ENCODE data around the gene CFHR1.
A peak's percentile ranks its signal among the peaks of the same experiment; 100 is the strongest.
"Not testable (repeated sequence)": the region's sequence is repeated elsewhere in the genome, so short reads cannot be mapped to it uniquely, and the experiment has no call there.

Gene CFHR1

GRCh38 chr1:196819531-196819930, at the start of gene CFHR1:
Gene CFHR1, plus strand, starts transcription at chr1:196819731. Its CDS starts 114 bp downstream, at chr1:196819845.
- DNase-seq = not testable (repeated sequence)

DNA sequence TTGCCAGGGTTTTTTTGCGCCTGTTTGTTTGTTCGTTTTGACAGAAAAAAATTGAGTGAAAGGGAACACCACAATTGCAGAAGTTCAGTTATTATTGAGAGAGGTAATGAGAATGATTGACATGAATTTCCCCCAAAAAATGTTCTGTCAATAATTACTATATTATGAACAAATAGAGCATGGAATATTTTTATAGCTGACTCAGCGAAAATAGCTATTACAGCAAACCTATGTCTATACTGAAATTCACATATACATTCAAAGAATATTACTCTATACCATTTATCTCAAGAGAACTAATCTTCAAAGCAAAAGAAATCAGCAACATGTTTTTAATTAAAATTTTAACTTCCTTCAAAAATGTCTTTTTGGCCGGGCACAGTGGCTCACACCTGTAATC, 49.7 kb upstream of the CFHR1 start:
- not testable (repeated sequence) for DNase-seq

DNA sequence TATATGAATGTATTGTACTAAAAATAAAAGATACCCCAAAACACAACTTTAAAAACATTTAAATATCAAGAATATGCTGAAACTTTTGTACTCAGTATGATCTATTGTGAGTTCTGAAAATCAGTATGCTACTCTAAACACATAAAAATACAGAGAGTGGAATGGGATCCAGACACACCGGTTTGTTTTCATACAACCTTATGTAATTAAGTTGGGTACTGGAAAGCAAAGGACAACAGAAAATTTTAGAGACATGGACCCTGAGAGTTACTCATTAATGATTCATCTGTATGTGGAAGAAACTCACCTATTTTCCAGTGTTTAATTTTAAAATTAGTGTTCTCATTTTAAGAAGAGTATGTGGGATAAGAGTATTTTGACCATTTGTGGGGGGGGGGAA, 45.8 kb upstream of the CFHR1 start:
- DNase-seq = no peak

- DNase-seq = no peak
These were observed 45.4 kb upstream of the CFHR1 start for GRCh38 chr1:196774175-196774574.

DNA sequence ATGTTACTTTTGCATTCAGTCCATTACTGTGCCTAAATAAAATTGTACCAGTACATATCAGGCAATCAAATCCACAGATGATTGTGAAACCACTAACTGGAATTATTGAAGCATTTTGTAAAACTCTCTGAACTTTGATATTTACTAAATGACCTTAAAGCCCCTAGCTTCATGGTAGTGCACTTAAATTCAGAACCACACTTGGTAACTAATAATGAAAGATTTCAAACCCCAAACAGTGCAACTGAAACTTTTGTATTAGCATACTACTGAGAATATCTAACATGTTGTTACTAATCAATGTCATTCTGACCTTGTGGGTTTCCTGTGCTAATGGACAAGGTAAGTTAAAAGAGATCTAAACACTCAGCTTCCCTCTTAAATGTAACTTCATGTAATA, 44.9 kb upstream of the CFHR1 start, which contains the start of gene CFHR3:
CFHR3 (plus strand) TSS at position 238 of the 400 bp plus-strand sequence; CDS start at position 285, 47 bp downstream.
- peak; percentile 0 for DNase-seq

DNA sequence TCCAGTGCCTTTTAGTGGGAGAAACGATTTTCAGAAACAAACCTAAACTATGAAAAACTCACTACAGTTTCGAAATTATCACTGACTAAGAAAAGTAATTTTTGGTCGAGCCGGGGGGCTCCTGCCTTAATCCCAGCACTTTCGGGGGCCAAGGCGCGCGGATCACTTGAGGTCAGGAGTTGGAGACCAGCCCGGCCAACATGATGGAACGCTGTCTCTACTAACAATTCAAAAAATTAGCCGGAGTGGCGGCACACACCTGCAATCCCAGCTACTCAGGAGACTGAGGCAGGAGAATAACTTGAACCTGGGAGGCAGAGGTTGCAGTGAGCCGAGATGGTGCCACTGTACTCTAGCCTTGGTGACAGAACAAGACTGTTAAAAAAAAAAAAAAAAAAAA, 41.9 kb upstream of the CFHR1 start:
- DNase-seq = no peak

GRCh38 chr1:196779093-196779492, 40.4 kb upstream of the CFHR1 start:
- no peak for DNase-seq

DNA sequence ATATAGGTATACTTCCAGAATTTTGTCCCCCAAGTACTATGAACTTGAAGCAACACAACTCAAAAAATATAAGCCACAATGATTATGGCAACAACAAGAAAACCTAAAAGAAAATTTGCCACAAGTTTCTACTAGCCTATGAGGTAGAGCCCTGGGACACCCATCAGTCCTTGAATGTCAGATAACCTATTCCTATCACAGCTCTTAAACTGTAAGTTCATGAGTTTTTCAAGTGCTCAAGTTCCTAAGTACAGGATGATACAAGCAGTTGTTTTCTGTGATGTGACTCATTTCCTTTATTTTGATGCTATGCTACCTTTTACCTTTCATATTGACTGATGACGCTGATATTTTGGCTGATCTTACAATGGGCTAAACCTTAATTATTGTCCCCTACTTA, 28.3 kb upstream of the CFHR1 start:
- DNase-seq = not testable (repeated sequence)

DNA sequence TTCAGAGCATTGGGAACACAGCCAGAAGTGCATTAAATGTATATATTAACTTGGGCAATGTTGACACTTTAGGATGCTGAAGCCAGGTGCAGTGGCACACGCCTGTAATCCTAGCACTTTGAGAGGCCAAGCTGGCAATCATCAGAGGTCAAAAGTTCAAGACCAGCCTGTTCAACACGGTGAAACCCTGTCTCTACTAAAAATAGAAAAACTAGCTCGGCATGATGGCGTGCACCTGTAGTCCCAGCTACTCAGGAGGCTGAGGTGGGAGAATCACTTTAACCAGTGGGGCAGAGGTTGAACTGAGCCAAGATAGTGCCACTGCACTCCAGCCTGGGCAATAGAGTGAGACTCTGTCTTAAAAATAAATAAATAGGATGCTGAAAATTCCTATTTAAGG, 25.4 kb upstream of the CFHR1 start:
- not testable (repeated sequence) for DNase-seq

DNA sequence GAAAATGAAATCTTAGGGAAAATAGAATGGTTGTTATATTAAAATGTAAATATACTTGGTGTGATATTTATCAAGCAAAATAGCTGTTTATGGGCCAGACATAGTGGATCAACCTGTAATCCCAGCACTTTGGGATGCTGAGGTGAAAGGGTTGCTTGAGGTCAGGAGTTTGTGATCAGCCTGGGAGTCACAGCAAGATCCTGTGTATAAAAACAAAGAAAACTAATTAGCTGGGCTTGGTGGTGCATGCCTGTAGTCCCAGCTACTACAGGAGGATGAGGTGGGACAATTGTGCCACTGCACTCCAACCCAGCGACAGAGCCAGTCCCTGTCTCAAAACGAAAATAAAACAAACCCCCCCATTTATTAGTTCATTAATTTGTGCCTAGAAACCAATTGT, 21.6 kb upstream of the CFHR1 start:
- no peak for DNase-seq

GRCh38 chr1:196801920-196802319, 17.6 kb upstream of the CFHR1 start:
- not testable (repeated sequence) for DNase-seq

DNA sequence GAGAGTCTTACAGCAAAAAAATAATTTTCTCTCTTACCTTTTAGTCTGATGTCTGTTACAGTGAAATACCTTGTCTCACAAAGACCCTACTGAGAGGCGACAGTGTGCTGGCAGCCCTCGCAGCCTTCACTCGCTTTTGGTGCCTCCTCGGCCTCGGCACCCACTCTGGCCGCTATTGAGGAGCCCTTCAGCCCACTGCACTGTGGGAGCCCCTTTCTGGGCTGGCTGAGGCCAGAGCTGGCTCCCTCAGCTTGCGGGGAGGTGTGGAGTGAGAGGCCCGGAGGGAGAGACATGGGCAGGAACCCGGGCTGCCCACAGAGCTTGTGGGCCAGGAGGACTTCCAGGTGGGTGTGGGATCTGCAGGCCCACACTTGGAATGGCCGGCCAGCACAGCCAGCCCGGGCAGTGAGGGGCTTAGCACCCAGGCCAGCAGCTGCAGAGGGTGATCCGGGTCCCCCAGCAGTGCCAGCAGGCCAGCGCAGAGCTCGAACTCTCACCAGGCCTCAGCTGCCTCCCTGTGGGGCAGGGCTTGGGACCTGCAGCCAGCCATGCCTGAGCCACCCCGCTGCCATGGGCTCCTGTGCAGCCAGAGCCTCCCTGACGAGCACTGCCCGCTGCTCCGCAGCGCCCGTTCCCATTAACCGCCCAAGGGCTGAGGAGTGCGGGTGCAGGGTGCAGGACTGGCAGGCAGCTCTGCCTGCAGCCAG, 10.8 kb upstream of the CFHR1 start:
- DNase-seq = no peak

GRCh38 chr1:196817442-196817841, 2.1 kb upstream of the CFHR1 start:
- not testable (repeated sequence) for DNase-seq

GRCh38 chr1:196827860-196828259, 8.3 kb downstream of the CFHR1 start:
- DNase-seq = peak; percentile 51

DNA sequence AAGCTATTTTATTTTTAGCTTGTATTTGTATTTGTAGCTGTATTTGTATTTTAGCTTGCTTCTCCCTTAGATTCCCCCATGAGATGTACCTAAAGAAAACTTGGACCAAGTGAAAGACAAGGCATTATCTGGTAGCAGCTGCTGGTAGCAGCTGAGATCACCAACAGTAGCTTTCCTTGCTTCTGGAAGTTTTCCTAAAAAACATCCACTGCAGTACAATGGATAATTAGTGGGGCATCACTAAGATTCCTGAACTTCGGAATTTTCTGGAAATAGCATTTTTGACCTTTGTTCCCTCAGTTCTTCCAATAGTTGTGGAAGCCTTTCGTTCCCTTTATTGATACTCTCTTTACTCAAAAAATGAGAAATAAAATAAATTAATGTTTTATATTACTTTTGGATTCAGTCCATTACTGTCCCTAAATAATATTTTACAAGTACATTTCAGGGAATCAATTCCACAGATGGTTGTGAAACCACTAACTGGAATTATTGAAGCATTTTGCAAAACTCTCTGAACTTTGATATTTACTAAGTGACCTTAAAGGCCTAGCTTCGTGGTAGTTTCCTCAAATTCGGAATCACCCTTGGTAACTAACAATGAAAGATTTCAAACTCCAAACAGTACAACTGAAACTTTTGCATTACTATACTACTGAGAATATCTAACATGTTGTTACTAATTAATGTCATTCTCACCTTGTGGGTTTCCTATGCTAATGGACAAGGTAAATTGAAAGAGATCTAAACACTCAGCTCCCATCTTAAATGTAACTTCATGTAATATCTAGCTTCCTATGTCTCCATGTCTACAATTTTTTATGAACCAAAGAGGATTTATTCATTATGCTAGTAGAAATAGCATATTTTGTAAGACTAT, 30.3 kb downstream of the CFHR1 start:
- DNase-seq = not testable (repeated sequence)

DNA sequence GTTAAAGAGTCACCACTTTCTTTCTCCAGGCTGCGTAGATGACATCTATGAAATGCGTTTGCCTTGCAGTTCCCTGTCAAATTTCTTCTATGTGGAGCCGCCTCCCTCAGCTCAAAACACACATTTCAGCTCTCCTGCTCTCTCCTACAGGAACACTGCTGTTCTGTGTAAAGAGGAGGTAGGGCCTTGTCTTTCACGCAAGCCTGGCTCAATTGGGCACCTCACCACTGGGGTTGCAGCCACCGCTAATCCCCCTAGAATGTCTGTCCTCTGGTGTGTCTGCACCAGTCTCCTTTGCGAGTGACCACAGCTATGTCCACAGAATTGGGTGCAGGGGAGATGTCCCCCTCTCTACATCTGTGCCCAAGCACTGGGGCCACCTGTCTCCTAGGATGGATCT, 36.5 kb downstream of the CFHR1 start:
- no peak for DNase-seq

DNA sequence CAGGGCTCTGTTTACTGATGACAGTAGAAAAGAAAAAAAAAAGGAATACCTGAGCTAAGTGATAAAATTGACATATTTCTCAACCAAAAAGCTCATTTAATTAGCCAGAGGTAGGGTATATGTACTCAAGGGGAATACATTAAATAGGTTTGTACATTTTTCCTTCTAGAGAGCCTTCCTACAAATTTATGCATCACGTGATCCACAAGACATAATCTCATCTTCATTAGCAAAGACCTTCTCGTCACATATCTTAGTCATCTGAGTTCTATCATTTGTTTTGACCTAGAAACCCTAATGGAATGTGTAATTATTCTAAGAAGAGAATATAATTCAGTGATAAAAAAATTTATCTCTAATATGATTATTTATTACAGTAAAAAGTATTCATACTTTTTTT, 37.7 kb downstream of the CFHR1 start:
- no peak for DNase-seq

DNA sequence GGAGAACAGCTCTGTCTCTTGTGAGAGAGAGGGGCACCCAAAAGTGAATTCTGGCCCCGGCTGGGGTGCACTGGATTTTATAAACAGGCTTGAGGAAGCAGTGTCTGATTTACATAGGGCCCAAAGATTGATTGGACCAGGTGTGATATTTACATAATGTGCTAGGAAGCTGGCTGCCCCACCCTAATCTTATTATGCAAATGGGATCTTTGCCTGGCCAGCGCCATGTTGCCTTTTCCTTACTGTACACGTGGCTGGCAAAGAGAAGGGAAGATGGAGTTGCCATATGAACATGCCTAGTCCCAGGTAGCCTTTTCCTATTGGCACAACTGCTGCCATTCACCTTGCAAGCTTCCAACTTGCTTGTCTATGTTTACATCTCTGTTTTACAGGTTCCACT, 39.3 kb downstream of the CFHR1 start:
- DNase-seq = no peak

- no peak for DNase-seq
These were observed 40.9 kb downstream of the CFHR1 start for GRCh38 chr1:196860323-196860884.

DNA sequence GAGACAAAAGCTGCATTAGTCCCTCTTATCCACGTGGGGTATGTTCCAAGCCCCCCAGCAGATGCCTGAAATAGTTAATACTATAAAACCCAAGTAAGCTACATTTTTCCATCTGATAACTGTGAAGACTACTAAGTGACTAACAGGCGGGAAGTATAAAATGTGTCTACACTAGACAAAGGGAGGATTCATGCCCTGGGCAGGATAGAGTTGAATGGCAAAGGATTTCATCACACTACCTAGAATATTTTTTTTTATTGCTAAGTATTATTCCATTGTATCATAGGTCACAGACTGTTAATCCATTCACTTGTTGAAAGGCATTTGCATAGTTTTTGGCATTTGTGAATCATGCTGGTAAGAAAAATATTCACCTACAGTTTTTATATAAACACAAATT, 41.9 kb downstream of the CFHR1 start:
- no peak for DNase-seq

GRCh38 chr1:196866974-196867373, 47.4 kb downstream of the CFHR1 start:
- DNase-seq = no peak

DNA sequence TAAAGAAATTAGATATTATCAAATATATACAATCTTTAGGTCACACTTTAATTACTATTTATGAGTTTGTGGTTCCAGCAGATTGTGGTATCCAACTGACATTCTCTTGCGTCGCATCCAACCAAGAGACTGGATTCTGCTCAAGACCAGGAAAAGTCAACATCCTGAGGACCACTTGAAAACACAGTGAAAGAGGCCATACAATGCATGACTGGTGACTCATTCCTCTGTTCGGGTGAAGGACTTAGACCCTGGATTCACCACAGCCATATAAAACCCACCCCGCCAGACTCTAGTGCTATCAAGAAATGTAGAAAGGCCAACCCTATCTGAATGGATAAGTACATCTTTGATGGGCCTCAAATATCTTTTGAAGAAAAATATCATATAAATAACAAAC, 53.9 kb downstream of the CFHR1 start:
- DNase-seq = no peak

DNA sequence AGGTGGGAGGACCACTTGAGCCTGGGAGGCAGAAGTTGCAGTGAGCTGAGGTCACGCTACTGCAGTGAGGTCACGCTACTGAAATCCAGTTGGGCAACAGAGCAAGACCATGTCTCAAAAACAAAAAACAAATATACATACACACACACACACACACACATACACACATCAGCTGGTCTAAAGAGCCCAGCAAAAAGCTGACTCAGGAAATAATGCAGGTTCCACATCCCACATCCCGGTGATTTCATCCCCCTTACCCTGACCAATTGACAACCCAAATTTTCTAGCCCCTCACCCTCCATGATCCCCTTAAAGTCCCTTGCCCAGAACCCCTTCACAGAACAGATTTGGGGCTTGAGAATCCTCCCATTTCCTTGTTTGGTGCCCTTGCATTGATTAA, 56.4 kb downstream of the CFHR1 start:
- DNase-seq = no peak

GRCh38 chr1:196877964-196878363, 58.4 kb downstream of the CFHR1 start:
- DNase-seq = no peak

All from activated CD4-positive, alpha-beta T cell treated with anti-CD3 and anti-CD28 coated beads, Interleukin-2, amount 50 U/mL, for 16 hours (primary cell).